Measurements from ENCODE around the gene POC5.

The POC5 gene

GRCh38 chr5:75659791-75660450 is 57.3 kb downstream of the POC5 start (continued):
- no peak for TF ChIP-seq ZNF8 (CRISPR knock-in tag; IDR thresholded peaks at IDR 0.05)

- TF ChIP-seq CSDC2 (CRISPR knock-in tag; IDR thresholded peaks at IDR 0.05) (no peak), ESRRG (CRISPR knock-in tag; IDR thresholded peaks at IDR 0.05) (no peak), TSHZ2 (CRISPR knock-in tag; IDR thresholded peaks at IDR 0.05) (no peak), OSR1 (CRISPR knock-in tag; IDR thresholded peaks at IDR 0.05) (no peak), ZC3H10 (CRISPR knock-in tag; IDR thresholded peaks at IDR 0.05) (no peak), ZNF70 (CRISPR knock-in tag; IDR thresholded peaks at IDR 0.05) (no peak), CSRNP3 (CRISPR knock-in tag; IDR thresholded peaks at IDR 0.05) (no peak), TOX (CRISPR knock-in tag; IDR thresholded peaks at IDR 0.05; ENCODE audit: borderline replicate concordance) (no peak), ZNF565 (CRISPR knock-in tag; conservative IDR thresholded peaks at IDR 0.05; ENCODE audit: low read depth) (no peak), ISL1 (CRISPR knock-in tag; IDR thresholded peaks at IDR 0.05) (no peak), SNAI2 (CRISPR knock-in tag; IDR thresholded peaks at IDR 0.05) (no peak), TCF4 (CRISPR knock-in tag; IDR thresholded peaks at IDR 0.05; ENCODE audit: borderline replicate concordance) (no peak)
- peak; percentile 71 for ATAC-seq
Observed at GRCh38 chr5:75656311-75657003, 60.8 kb downstream of the POC5 start.

- ATAC-seq: no peak
- no peak for TF ChIP-seq PPARA (CRISPR knock-in tag; IDR thresholded peaks at IDR 0.05; ENCODE audit: borderline replicate concordance)
- TF ChIP-seq ARNTL (CRISPR knock-in tag; IDR thresholded peaks at IDR 0.05; ENCODE audit: borderline replicate concordance, low read depth): no peak
- no peak for TF ChIP-seq ZNF70 (CRISPR knock-in tag; IDR thresholded peaks at IDR 0.05)
- TF ChIP-seq BACH2 (CRISPR knock-in tag; IDR thresholded peaks at IDR 0.05; ENCODE audit: borderline replicate concordance): no peak
- no peak for TF ChIP-seq CREB5 (CRISPR knock-in tag; IDR thresholded peaks at IDR 0.05; ENCODE audit: low read depth)
- no peak for TF ChIP-seq ZFP3 (CRISPR knock-in tag; IDR thresholded peaks at IDR 0.05)
- TF ChIP-seq ZFP30 (CRISPR knock-in tag; IDR thresholded peaks at IDR 0.05): no peak
- no peak for TF ChIP-seq TCF4 (CRISPR knock-in tag; IDR thresholded peaks at IDR 0.05; ENCODE audit: borderline replicate concordance)
- no peak for TF ChIP-seq ISL1 (CRISPR knock-in tag; IDR thresholded peaks at IDR 0.05)
- TF ChIP-seq ZNF8 (CRISPR knock-in tag; IDR thresholded peaks at IDR 0.05): no peak
- TF ChIP-seq ESRRG (CRISPR knock-in tag; IDR thresholded peaks at IDR 0.05): no peak
- TF ChIP-seq SNAI2 (CRISPR knock-in tag; IDR thresholded peaks at IDR 0.05): no peak
- TF ChIP-seq GLIS3 (CRISPR knock-in tag; IDR thresholded peaks at IDR 0.05): no peak
- no peak for TF ChIP-seq POU6F1 (CRISPR knock-in tag; IDR thresholded peaks at IDR 0.05; ENCODE audit: borderline replicate concordance, low read depth)
- no peak for TF ChIP-seq OSR1 (CRISPR knock-in tag; IDR thresholded peaks at IDR 0.05)
- no peak for TF ChIP-seq CSRNP3 (CRISPR knock-in tag; IDR thresholded peaks at IDR 0.05)
- TF ChIP-seq TSHZ2 (CRISPR knock-in tag; IDR thresholded peaks at IDR 0.05): no peak
- no peak for TF ChIP-seq CSDC2 (CRISPR knock-in tag; IDR thresholded peaks at IDR 0.05)
- TF ChIP-seq TOX (CRISPR knock-in tag; IDR thresholded peaks at IDR 0.05; ENCODE audit: borderline replicate concordance): no peak
Observed at GRCh38 chr5:75654693-75655295, 62.4 kb downstream of the POC5 start.

All from SK-N-SH treated with all-trans-retinoic acid at 6 μM for 48 hours (cell line).